ENCODE results near the gene IRF2BPL.

DNA sequence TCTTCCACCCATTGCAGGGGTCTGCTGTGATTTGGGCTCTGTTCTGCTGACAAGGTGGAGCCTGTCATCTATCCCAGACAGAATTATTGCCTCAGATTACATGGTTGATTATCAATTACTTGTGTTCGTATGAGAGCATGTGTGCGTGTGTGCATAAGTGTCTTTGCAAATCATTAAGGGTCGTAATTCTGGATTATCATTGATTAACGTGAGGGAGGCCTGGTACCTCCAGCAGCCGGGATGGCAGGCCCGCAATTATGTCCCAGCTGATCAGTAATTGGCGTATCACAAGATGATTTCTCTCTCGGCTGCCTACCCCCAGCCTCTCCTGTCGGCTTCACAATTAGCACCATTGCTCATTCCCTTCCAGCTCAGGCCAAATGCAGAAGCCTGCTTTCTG lies 29.6 kb upstream of the IRF2BPL start:
- TF ChIP-seq, protein P1, sequence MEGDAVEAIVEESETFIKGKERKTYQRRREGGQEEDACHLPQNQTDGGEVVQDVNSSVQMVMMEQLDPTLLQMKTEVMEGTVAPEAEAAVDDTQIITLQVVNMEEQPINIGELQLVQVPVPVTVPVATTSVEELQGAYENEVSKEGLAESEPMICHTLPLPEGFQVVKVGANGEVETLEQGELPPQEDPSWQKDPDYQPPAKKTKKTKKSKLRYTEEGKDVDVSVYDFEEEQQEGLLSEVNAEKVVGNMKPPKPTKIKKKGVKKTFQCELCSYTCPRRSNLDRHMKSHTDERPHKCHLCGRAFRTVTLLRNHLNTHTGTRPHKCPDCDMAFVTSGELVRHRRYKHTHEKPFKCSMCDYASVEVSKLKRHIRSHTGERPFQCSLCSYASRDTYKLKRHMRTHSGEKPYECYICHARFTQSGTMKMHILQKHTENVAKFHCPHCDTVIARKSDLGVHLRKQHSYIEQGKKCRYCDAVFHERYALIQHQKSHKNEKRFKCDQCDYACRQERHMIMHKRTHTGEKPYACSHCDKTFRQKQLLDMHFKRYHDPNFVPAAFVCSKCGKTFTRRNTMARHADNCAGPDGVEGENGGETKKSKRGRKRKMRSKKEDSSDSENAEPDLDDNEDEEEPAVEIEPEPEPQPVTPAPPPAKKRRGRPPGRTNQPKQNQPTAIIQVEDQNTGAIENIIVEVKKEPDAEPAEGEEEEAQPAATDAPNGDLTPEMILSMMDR (IDR thresholded peaks at IDR 0.05; ENCODE audit: insufficient read depth, low read length): no peak
- no peak for TF ChIP-seq POLR2AphosphoS5 (IDR thresholded peaks at IDR 0.05; ENCODE audit: low read depth)
- TF ChIP-seq, protein P2, sequence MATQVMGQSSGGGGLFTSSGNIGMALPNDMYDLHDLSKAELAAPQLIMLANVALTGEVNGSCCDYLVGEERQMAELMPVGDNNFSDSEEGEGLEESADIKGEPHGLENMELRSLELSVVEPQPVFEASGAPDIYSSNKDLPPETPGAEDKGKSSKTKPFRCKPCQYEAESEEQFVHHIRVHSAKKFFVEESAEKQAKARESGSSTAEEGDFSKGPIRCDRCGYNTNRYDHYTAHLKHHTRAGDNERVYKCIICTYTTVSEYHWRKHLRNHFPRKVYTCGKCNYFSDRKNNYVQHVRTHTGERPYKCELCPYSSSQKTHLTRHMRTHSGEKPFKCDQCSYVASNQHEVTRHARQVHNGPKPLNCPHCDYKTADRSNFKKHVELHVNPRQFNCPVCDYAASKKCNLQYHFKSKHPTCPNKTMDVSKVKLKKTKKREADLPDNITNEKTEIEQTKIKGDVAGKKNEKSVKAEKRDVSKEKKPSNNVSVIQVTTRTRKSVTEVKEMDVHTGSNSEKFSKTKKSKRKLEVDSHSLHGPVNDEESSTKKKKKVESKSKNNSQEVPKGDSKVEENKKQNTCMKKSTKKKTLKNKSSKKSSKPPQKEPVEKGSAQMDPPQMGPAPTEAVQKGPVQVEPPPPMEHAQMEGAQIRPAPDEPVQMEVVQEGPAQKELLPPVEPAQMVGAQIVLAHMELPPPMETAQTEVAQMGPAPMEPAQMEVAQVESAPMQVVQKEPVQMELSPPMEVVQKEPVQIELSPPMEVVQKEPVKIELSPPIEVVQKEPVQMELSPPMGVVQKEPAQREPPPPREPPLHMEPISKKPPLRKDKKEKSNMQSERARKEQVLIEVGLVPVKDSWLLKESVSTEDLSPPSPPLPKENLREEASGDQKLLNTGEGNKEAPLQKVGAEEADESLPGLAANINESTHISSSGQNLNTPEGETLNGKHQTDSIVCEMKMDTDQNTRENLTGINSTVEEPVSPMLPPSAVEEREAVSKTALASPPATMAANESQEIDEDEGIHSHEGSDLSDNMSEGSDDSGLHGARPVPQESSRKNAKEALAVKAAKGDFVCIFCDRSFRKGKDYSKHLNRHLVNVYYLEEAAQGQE (IDR thresholded peaks at IDR 0.05; ENCODE audit: insufficient replicate concordance, low read depth): no peak

All from HL-60 (cell line).